ENCODE data around the gene EXOC4.

Gene EXOC4

DNA sequence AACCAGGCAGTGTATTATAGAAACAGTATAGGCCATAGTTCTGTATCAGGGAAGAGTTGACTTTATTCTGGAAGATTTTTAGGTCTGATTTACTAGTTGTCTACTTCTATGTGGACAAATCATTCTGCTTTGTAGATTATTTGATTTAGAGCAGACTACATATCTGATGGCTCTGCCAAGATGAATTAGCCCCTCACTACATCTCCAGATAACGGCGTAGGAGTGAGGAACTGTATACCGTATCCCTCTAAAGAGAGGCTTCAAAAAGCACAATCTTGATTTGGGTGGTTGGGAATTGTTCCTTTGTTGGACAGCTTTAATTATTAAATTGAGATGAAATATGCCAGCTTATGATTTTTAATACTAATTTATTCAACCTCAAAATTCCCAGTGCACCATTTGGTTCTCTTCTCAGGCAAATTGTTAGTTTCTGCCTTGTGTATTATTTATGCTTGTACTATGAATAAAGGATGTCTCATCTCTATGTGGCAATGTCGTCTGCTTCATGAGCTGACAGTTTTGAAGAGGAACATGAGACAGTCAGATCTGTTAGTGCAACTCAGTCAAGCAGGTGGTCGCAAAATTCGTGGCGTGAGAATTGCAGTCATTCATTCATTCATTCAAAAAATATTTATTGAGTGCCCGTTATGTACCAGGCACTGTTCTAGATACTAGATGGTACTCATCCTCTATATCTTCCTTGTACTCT, 422.8 kb downstream of the EXOC4 start:
- no peak for DNase-seq (ENCODE audit: low spot score)

DNA sequence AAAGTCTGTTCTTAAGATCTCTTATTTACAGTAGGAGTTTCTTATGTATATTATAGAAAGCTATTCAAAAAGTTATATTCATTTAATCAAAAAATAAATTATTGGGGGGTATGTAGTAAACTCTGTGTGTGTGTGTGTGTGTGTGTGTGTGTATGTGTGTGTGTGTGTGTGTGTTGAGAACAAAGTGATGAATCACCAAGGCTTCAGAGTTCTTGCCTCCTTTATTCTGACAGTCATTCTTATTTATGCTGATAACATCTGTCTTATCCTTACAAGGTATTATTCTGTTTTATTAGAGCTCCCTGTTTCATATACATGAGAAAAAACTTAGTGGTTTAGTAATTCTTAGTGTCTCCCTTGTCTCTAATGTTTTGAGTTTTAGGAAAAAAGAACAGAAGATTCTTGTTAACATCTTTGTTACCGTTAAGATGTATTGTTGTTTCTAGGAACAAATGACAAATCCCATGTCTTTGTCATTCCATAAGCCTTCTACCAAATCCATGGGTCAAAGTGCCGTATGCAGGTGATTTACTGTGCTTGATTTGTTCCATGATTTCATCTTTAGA, 424.0 kb downstream of the EXOC4 start:
- DNase-seq (ENCODE audit: low spot score): no peak

DNA sequence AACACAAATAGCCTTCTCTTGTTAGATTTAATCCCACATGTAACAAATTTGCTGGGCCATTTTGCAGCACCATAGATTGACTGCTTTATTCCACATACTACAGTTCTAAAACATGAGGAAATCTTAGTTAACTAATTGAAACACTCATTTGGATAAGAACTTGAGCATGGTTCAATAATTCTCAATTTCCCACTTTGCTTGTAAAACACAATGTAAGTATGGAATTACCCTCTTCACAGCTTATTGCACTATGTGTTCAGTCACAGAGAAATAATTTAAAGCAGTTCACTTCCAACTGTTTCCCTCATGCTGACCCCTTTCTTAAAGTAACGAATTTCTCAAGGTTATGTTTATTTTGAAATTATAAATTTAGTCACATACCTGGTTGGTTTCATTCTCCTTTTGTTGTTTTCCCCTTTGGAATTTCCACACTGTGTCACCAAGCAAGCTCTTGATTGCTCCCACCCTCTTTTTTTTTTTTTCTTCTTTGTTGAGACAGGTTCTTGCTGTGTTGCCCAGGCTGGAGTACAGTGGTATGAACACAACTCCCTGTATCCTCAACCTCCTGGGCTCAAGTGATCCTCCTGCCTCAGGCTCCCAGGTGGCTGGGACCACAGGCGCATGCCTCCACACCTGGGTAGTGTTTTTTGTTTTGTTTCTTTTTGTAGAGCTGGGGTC, 425.4 kb downstream of the EXOC4 start:
- DNase-seq (ENCODE audit: low spot score): no peak

DNA sequence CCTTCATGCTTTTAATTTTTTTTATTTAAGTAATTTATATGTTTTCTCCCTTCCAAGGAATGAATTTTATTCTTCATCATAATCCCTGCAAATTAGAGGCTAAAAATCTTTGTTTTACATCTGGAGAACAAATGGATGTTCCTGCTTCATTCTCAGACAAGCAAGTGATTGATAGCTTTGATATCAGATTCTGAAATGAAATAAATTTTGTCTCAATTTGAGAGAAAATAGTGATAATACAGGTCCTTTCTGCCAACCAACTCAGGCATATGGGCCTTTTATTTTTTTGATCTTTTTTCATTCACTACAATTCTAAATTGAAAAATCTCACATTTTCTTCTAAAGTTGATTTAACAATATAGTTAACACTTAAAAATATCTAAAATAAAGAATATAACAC, 427.1 kb downstream of the EXOC4 start:
- no peak for DNase-seq (ENCODE audit: low spot score)

DNA sequence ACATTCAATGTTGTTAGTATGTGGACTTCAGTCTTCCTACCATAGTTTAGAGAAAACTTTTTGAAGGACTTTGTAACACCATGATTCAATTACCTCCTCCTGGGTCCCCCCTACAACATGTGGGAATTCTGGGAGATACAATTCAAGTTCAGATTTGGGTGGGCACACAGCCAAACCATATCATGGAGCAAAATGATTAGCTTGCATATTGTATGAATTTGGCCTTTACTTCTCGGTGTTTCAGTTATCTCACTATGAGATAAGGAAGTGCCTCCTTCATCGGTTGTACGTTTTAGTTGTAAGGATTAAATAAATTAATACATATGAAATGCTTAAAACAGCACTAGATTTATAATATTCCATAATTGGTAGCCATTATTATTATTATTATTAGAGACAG, 428.7 kb downstream of the EXOC4 start:
- DNase-seq (ENCODE audit: low spot score): no peak

DNA sequence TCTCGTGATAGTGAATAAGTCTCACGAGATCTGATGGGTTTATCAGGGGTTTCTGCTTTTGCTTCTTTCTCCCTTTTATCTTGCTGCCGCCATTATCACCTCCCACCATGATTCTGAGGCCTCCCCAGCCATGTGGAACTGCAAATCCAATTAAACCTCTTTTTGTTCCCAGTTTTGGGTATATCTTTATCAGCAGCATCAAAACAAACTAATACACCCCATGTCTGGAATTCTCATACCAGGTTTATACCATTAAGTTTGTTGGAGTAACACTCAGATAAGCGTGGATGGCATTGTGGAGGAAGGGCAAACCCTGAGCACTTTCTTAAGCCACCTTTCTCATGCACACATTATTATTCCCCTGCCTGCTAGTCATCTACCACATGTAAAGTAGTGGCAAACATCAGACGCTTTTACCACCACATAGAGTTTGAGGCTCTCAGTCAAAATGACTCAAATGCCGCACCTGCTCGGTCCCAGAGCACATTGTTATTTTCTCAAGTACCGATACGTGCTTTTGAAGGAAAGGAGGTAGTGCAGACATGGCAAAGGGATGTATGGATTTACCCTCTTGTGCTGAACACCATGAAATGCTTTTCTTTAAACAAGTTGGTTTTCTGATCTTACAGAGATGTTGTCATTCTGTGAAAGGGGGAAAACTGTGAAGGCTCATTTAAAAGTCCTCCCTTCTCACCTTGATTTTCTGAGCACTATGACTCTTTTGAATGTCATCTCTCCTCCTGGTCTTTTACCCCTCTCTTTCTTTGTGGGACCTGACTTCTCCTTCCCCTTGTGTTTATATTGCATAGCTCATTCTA, 429.7 kb downstream of the EXOC4 start:
- no peak for DNase-seq (ENCODE audit: low spot score)

DNA sequence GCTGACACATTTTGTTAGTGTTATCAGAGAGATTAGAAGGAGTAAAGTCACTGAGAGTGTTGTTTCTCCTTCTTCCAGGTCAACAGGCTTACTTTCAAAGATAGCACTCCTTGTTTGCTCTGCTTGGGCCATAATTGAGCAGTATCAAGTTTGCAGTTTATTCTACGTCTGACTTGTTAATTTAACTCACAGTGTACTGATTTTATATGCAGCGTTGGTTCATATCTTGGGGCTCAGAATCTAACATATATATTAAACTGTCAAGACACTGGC, 430.2 kb downstream of the EXOC4 start:
- no peak for DNase-seq (ENCODE audit: low spot score)

DNA sequence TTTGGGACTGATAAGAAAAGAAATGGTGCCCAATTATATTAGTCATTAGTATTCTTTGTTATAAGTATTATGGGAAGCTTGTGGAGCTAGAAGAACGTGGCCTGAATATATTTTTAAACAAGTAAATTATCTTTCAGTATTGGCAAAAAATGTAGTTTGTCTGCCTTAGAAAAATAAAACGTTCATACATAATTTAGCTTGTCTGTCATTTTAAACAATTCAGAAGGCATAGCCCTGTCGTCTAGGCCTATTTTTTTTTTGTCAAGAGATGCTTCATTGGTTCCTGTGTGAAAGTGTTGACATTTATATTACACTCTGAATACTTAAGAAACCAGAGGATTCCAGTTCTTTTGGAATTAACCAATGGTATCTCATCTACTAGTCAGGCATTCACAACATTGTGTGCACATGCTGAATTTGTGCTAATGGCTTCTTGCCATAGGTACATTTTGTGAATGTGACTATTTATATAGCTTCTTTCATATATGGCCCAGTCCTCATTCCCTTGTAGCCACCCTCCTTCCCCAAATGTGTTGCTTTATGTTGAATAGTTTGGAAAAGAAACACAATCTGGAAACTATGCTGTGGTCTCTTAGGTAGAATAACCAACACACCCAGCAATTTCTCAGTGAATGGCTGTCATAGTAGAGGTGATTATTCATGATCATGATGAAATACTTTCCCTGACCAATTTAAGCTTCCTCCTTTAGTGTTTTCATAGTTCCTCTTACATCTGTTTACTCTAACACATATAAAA, 435.8 kb downstream of the EXOC4 start:
- no peak for DNase-seq (ENCODE audit: low spot score)

DNA sequence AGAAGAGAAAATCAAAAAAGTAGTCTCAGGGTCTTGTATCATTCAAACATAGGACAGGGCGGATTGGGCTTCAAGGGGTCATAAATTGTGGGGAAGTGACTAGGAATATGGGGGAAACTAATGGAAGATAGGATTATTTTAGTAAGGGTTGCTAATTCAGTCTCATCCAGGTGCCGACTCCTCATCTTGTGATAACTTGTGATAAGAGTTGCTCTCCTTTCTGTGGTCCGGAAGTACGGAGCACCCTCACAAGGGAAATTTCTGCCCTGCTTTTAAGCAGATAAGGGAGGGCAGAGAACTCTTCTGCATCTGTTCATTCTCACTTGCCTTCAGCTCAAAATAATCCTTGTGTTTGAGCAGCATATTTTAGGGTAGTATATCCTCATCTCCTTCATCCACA, 437.9 kb downstream of the EXOC4 start:
- no peak for DNase-seq (ENCODE audit: low spot score)

DNA sequence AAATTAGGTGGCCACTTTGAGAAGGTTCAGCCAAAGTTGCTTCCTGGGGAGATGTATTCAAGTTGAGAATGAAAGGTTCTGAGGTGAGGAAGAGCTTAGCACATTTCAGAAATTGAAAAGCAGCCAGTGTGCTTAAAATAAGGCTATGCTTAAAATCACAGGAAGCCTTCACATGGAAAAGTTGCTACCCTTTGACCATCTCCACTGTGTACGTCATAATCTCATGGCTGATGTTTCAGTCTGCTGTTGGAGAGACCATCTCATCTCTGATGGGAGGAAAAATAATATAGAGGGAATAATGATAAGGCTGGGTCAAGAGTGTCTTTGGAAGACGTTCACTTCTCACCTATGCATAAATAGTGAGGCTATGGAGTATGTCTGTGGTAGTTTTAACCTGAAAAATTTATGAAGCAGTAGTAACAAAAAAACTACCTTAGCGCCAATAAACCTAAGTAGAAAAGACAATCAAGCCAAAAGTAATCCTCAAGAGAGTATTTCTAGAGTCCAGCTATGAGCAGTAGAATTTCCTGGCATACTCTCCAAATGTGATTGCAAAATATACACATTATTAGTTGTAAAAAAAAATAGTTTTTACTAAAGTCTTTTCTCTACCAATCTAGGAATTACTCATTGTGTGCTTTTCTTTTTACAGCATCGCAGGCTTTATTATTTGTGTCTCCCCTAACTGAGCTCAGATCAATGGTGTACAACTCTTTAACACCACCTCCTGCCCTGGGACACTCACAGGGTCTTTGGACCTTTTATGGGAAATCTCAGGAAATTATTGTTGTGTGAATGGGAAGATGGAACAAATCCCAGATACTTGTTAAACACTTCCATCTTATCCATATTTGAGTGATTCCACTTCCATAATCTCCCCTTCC, 439.1 kb downstream of the EXOC4 start:
- no peak for DNase-seq (ENCODE audit: low spot score)

DNA sequence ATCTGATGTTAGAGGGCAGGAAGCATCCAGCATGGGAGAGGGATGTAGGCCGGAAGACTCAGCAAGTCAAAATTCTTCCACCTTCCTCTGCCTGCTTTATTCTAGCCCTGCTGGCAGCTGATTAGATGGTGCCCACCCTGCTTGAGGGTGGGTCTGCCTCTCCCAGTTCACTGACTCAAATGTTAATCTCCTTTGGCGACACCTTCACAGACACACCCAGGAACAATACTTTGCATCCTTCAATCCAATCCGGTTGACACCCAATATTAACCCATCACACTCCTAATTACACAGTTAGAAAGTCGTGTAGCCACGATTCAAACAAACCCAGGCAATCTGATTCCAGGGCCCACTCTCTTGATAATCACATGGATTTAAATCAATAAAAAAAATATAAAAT, 440.4 kb downstream of the EXOC4 start:
- DNase-seq (ENCODE audit: low spot score): no peak

DNA sequence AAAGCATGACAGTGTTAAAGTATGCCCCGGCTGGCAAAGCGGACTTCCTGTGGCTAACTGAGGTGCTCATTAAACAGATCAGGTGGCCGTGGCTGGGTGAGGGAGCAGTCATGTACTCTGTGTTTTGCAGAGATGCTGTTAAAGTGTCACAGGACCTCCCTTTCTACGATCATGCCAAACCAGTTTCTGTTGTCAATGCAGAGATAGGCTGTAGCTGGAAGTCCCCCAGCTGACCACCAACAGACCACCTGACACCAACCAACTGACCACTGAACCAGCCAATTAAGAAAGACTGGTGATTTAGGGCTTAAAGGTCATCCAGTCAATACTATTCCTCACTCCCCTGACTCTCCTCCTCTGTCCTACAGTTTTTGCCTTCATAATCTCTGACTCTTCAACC, 443.2 kb downstream of the EXOC4 start:
- no peak for DNase-seq (ENCODE audit: low spot score)

DNA sequence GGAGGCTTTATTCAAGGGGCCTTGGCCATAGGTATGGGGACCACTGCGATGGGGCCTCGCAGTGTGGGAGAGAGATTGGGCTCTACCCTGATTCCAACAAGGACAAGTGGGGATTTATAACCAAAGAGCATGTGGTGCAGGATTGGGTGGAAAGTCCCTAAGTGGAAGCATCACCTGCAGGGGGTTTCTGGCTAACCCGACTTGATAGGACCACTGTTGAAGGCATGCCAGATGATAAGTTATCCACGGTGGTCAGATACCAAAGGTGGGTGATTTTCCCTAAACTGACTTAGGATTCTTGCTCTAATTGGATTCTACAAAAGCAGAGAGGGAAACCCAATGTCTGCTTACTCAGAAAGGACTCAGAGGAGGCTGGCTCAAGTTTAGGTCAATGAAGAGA, 444.7 kb downstream of the EXOC4 start:
- DNase-seq (ENCODE audit: low spot score): no peak

DNA sequence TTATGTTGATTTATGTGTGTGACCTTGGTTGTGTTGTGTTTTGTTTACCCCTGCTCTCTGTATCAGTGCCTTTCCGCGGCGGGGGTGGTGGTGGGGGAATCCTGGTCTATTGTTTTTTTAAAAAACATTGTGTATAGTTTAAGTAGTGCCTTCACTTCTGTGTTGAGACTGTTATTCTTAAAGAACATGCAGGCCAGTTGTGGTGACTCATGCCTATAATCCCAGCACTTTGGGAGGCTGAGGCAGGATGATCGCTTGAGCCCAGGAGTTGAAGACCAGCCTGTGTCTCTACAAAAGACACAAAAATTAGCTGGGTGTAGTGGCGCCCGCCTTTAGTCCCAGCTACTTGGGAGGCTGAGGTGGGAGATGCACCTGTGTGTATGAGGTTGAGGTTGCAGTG, 445.2 kb downstream of the EXOC4 start:
- no peak for DNase-seq (ENCODE audit: low spot score)

DNA sequence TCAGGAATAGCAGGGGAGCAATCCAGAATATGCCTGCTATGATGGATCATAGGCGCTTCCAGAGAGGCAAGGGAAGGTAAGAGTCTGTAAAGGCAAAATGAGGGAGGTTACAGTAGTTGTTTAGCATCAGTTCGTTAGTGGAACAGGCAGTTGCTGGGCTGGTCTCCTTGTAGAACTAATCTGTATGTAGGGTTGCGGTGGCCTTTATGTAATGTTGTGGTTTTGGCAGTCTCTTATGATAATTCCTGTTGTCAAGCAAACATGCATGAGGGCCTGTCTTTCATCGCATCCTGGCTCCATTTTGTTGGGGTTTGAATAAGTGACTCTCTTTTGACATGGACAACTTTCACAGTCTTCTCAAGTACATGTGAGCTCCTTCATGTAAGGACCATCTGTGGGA, 446.5 kb downstream of the EXOC4 start:
- DNase-seq (ENCODE audit: low spot score): no peak

DNA sequence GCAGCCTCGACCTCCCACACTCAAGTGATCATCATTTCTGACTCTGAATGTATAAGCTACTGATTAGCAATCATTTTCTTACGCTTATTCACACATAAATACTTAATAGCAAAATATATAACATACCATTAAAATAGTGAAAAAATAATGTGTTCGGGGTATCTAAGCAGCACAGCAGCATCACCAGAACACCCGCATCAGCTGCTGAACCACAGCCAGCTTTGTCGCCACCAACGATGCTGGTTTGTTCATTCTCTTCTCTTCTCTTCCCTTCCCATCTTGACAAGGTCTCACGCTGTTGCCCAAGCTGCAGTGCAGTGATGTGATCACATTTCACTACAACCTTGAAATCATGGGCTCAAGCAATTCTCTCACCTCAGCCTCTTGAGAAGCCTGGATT, 449.2 kb downstream of the EXOC4 start:
- DNase-seq (ENCODE audit: low spot score): no peak

DNA sequence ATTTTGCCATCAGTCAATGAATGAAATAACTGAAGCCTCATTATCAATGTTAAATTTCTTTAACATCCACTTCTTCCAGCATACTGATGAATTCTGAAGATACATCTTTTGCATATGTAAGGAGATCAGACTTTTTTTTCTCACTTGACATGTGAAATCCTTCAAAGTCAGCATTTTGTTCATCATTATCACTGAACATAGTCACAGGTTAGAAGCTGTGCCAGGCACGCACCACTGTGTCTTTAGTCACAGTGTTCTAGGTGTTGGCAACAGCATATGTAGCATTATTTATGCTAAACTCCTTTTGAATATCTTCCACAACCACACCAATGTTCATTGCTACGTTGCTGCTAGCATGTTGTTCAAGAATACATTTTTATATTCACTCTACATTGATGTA, 450.1 kb downstream of the EXOC4 start:
- no peak for DNase-seq (ENCODE audit: low spot score)

DNA sequence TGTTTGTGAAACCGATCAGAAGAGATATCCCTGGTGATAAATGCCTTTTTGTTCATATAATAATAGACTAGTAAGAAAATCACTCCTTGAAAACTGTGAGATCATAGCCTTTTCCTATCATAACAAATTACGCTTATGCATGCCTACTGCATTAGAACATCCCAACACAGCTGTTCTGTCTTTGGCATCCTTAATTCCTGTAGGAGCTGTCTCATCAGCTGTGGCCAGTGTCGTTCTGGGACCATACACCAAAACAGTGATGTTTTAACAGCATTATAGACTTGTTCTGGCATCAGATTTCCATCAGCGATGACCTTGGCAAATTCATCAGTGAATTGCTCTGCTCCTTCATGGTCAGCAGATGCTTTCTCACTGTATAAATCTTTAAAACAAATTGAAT, 450.7 kb downstream of the EXOC4 start:
- no peak for DNase-seq (ENCODE audit: low spot score)

DNA sequence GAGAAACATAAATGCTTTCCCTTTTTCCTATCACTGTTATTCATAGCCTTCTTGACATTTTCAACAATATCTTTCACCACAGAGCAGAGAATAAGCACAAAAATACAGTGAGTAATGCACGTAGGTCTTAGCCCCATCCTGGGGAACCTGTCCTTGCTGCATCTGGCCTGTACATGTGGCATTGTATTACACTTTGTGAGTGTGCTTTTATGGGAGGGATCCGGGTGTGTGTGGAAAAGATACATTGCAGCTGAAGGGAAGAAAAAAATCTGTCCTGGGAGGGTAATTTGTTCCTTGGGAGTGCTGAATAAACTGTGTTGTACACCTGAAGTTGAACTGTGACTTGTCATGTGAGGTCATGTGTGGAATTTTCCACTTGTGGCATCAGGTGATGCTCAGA, 451.6 kb downstream of the EXOC4 start:
- DNase-seq (ENCODE audit: low spot score): no peak

DNA sequence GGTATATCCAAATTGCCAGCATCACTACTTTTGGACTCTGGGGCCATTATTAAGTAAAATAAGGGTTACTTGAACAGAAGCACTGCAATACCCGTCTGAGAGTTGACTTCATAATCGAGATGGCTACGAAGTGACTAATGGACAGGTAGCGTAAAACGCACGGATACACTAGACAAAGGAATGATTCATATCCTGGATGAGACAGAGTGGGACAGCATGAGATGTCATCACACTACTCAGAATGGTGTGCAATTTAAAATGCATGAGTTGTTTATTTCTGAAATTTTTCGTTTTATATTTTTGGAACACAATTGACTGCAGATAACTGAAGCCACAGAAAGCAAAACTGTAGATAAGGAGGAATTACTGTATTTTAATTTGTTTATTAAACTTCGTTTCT, 452.7 kb downstream of the EXOC4 start:
- DNase-seq (ENCODE audit: low spot score): no peak

DNA sequence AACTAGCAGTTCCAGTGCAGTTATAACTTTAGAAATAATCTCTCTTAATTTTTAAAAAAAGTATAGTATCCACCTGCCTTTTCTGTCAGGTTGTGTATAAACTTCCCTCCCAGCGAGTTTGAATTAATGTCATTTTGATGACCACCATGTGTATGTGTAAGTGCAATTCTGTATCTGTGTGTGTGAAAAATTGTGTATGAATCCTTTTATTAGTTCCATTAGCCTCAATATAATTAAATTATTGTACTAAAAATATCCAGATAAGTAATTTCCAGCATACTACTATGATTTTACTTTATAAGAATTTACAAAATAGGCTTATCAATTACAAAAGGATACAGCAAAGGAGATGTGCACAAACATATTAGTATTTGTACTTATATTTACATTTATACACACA, 453.1 kb downstream of the EXOC4 start:
- no peak for DNase-seq (ENCODE audit: low spot score)

Data from ecto neural progenitor cell (in vitro differentiated cells).